Measurements from ENCODE around the gene CEL.
"Not testable (repeated sequence)": the region's sequence is repeated elsewhere in the genome, so short reads cannot be mapped to it uniquely, and the experiment has no call there.

DNA sequence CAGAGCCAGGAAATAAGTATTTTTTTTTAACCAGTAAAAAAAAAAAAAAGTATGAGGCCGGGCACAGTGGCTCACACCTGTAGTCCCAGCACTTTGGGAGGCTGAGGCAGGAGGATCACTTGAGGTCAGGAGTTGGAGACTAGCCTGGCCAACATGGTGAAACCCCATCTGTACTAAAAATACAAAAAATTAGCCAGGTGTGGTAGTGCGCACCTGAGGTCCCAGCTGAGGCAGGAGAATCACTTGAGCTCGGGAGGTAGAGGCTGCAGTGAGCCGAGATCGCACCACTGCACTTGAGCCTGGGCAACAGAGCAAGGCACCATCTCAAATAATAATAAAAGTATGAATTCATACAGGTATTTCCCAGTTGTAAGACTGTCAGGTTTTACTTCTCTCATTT lies 10.4 kb downstream of the CEL start:
- TF ChIP-seq TCF4 (CRISPR knock-in tag; IDR thresholded peaks at IDR 0.05; ENCODE audit: borderline replicate concordance); SNAI2 (CRISPR knock-in tag; IDR thresholded peaks at IDR 0.05); ESRRG (CRISPR knock-in tag; IDR thresholded peaks at IDR 0.05); ARNTL (CRISPR knock-in tag; IDR thresholded peaks at IDR 0.05; ENCODE audit: borderline replicate concordance, low read depth); ZFP30 (CRISPR knock-in tag; IDR thresholded peaks at IDR 0.05); RARB (CRISPR knock-in tag; IDR thresholded peaks at IDR 0.05); ZFP3 (CRISPR knock-in tag; IDR thresholded peaks at IDR 0.05); ZC3H10 (CRISPR knock-in tag; IDR thresholded peaks at IDR 0.05); TOX (CRISPR knock-in tag; IDR thresholded peaks at IDR 0.05; ENCODE audit: borderline replicate concordance); ISL1 (CRISPR knock-in tag; IDR thresholded peaks at IDR 0.05); GLIS3 (CRISPR knock-in tag; IDR thresholded peaks at IDR 0.05): not testable (repeated sequence)
- TF ChIP-seq, protein P1, sequence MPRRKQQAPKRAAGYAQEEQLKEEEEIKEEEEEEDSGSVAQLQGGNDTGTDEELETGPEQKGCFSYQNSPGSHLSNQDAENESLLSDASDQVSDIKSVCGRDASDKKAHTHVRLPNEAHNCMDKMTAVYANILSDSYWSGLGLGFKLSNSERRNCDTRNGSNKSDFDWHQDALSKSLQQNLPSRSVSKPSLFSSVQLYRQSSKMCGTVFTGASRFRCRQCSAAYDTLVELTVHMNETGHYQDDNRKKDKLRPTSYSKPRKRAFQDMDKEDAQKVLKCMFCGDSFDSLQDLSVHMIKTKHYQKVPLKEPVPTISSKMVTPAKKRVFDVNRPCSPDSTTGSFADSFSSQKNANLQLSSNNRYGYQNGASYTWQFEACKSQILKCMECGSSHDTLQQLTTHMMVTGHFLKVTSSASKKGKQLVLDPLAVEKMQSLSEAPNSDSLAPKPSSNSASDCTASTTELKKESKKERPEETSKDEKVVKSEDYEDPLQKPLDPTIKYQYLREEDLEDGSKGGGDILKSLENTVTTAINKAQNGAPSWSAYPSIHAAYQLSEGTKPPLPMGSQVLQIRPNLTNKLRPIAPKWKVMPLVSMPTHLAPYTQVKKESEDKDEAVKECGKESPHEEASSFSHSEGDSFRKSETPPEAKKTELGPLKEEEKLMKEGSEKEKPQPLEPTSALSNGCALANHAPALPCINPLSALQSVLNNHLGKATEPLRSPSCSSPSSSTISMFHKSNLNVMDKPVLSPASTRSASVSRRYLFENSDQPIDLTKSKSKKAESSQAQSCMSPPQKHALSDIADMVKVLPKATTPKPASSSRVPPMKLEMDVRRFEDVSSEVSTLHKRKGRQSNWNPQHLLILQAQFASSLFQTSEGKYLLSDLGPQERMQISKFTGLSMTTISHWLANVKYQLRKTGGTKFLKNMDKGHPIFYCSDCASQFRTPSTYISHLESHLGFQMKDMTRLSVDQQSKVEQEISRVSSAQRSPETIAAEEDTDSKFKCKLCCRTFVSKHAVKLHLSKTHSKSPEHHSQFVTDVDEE (CRISPR knock-in tag; IDR thresholded peaks at IDR 0.05): not testable (repeated sequence)

All from SK-N-SH treated with all-trans-retinoic acid at 6 μM for 48 hours (cell line).